Neural progenitor cell (in vitro differentiated cells): Measurements from ENCODE around the gene DLG2. TPM values are rescaled to one million over a fixed set of nuclear protein-coding genes. Genes with fewer than 3 reads are reported as not detected.

Experiments
- DNase-seq: peaks from one replicate; pipeline ENCODE4 v3.0.0-alpha.2; 2016; ENCODE audit warnings: low spot score
- H2AFZ ChIP-seq: fragments of 200-600 bp; sonication (generic); replicated peaks from 2 replicates; pipeline ENCODE4 v1.6.1; 2016; ENCODE audit warnings: antibody characterized with exemption
- H3F3A ChIP-seq: fragments of 200-600 bp; sonication (generic); 2 replicates; pipeline ENCODE4 v1.6.1; 2016; ENCODE audit warnings: antibody characterized with exemption, low read depth
- H3K27ac ChIP-seq: fragments of 200-600 bp; sonication (generic); 2 replicates; pipeline ENCODE4 v1.5.1; 2016; ENCODE audit warnings: mild to moderate bottlenecking
- H3K27me3 ChIP-seq: fragments of 200-600 bp; sonication (generic); 2 replicates; pipeline ENCODE4 v1.6.1; 2016; ENCODE audit warnings: mild to moderate bottlenecking, moderate library complexity
- H3K36me3 ChIP-seq: fragments of 200-600 bp; sonication (generic); 2 replicates; pipeline ENCODE4 v1.5.1; 2016
- H3K4me1 ChIP-seq: fragments of 200-600 bp; sonication (generic); 2 replicates; pipeline ENCODE4 v1.6.1; 2016; ENCODE audit warnings: mixed run types
- H3K4me2 ChIP-seq: fragments of 200-600 bp; sonication (generic); 2 replicates; pipeline ENCODE4 v1.6.1; 2016
- H3K4me3 ChIP-seq: fragments of 200-600 bp; sonication (generic); 2 replicates; pipeline ENCODE4 v1.5.1; 2016
- H3K79me2 ChIP-seq: fragments of 200-600 bp; sonication (generic); 2 replicates; pipeline ENCODE4 v1.6.1; 2016; ENCODE audit warnings: low read depth
- H3K9ac ChIP-seq: fragments of 200-600 bp; sonication (generic); 2 replicates; pipeline ENCODE4 v1.6.1; 2016
- H3K9me3 ChIP-seq: fragments of 200-600 bp; sonication (generic); 2 replicates; pipeline ENCODE4 v1.5.1; 2016; ENCODE audit warnings: low read depth
- H4K20me1 ChIP-seq: fragments of 200-600 bp; sonication (generic); 2 replicates; pipeline ENCODE4 v1.6.1; 2016; ENCODE audit warnings: low read depth
- H3K27ac Mint-ChIP-seq: 3 replicates; pipeline ENCODE4 v1.8.0; 2021; ENCODE audit warnings: mixed read lengths
- H3K27me3 Mint-ChIP-seq: 2 replicates; pipeline ENCODE4 v1.8.0; 2022; ENCODE audit warnings: low read depth, mild to moderate bottlenecking, inconsistent platforms, moderate library complexity, mixed read lengths; ENCODE audit not compliant: insufficient read depth
- H3K36me3 Mint-ChIP-seq: 3 replicates; pipeline ENCODE4 v1.8.0; 2021; ENCODE audit warnings: mixed read lengths
- H3K4me1 Mint-ChIP-seq: 3 replicates; pipeline ENCODE4 v1.8.0; 2021; ENCODE audit warnings: mixed read lengths
- H3K4me3 Mint-ChIP-seq: 3 replicates; pipeline ENCODE4 v1.8.0; 2021; ENCODE audit warnings: mild to moderate bottlenecking, moderate library complexity, mixed read lengths
- H3K9me3 Mint-ChIP-seq: 3 replicates; pipeline ENCODE4 v1.8.0; 2020; ENCODE audit warnings: mixed read lengths
- CTCF ChIP-seq: fragments of 200-600 bp; sonication (generic); IDR thresholded peaks from 2 replicates; pipeline ENCODE4 v1.5.1; 2017; ENCODE audit warnings: antibody characterized with exemption, mild to moderate bottlenecking
- EZH2 ChIP-seq: fragments of 200-600 bp; sonication (generic); IDR thresholded peaks from 2 replicates; pipeline ENCODE4 v1.6.1; 2017; ENCODE audit warnings: antibody characterized with exemption, mild to moderate bottlenecking, moderate library complexity
- EZH2phosphoT487 ChIP-seq: fragments of 200-600 bp; sonication (generic); IDR thresholded peaks from 2 replicates; pipeline ENCODE4 v1.6.1; 2017; ENCODE audit warnings: antibody characterized with exemption
- total RNA-seq: library from RNA; depleted of rRNA; stranded (reverse); fragments of >200 nt; gene quantifications from 2 replicates; pipeline ENCODE4 v1.2.3, GENCODE V29; 2015; ENCODE audit warnings: low replicate concordance

DLG2 gene
- total RNA-seq, 1 donor from 2014 or later: 7.5 TPM

- DNase-seq: peak; percentile 48
- H3K27ac ChIP-seq: no peak overlapping the region
- peaks cover 10% of the 10 kb centered on the region for H3K4me1 ChIP-seq
- Mint-ChIP-seq H3K4me1 (peaks cover 19% of the 10 kb centered on the region), H3K4me3 (no peak overlapping the region), H3K27me3 (no peaks in the 10 kb centered on the region), H3K27ac (no peak overlapping the region), H3K9me3 (no peaks in the 10 kb centered on the region), H3K36me3 (no peaks in the 10 kb centered on the region)
- TF ChIP-seq EZH2 (no peak), EZH2phosphoT487 (no peak), CTCF (no peak)
- H3K9ac ChIP-seq: no peak overlapping the region
- no peaks in the 10 kb centered on the region for H3K79me2 ChIP-seq
- no peaks in the 10 kb centered on the region for H3K9me3 ChIP-seq
- H4K20me1 ChIP-seq: no peaks in the 10 kb centered on the region
- H3K4me2 ChIP-seq: peak overlapping the region; percentile 38
- H3F3A ChIP-seq: no peaks in the 10 kb centered on the region
- H3K4me3 ChIP-seq: no peak overlapping the region
- no peaks in the 10 kb centered on the region for H3K27me3 ChIP-seq
- H3K36me3 ChIP-seq: no peaks in the 10 kb centered on the region
- H2AFZ ChIP-seq: peak overlapping the region; percentile 87
Observed at GRCh38 chr11:83612891-83613766, 2014.0 kb downstream of the DLG2 start.

GRCh38 chr11:83611600-83611999, 2015.5 kb downstream of the DLG2 start:
- H3K9me3 Mint-ChIP-seq: no peaks in the 10 kb centered on the region
- TF ChIP-seq CTCF (no peak), EZH2phosphoT487 (no peak), EZH2 (no peak)
- Histone ChIP-seq H3K9ac (no peak overlapping the region), H3K79me2 (no peaks in the 10 kb centered on the region), H3K4me2 (no peak overlapping the region), H2AFZ (no peak overlapping the region), H3K27ac (no peak overlapping the region), H3F3A (no peaks in the 10 kb centered on the region), H3K36me3 (no peaks in the 10 kb centered on the region), H3K4me1 (peaks cover 10% of the 10 kb centered on the region), H3K9me3 (no peaks in the 10 kb centered on the region), H3K4me3 (no peak overlapping the region), H3K27me3 (no peaks in the 10 kb centered on the region), H4K20me1 (no peaks in the 10 kb centered on the region)
- no peak overlapping the region for H3K27ac Mint-ChIP-seq
- H3K36me3 Mint-ChIP-seq: no peaks in the 10 kb centered on the region
- H3K4me1 Mint-ChIP-seq: peaks cover 19% of the 10 kb centered on the region
- no peak overlapping the region for H3K4me3 Mint-ChIP-seq
- DNase-seq: no peak
- H3K27me3 Mint-ChIP-seq: no peaks in the 10 kb centered on the region

- no peaks in the 10 kb centered on the region for H3K27me3 ChIP-seq
- H2AFZ ChIP-seq: no peak overlapping the region
- no peaks in the 10 kb centered on the region for H3K36me3 ChIP-seq
- H3K4me3 ChIP-seq: no peak overlapping the region
- no peak overlapping the region for H3K9ac ChIP-seq
- H3K4me2 ChIP-seq: no peak overlapping the region
- no peak overlapping the region for H3K27ac ChIP-seq
- Mint-ChIP-seq H3K9me3 (no peaks in the 10 kb centered on the region), H3K4me1 (peaks cover 19% of the 10 kb centered on the region), H3K36me3 (no peaks in the 10 kb centered on the region), H3K4me3 (no peak overlapping the region), H3K27ac (no peak overlapping the region), H3K27me3 (no peaks in the 10 kb centered on the region)
- H3F3A ChIP-seq: no peaks in the 10 kb centered on the region
- TF ChIP-seq EZH2phosphoT487 (no peak), EZH2 (no peak), CTCF (no peak)
- H4K20me1 ChIP-seq: no peaks in the 10 kb centered on the region
- no peaks in the 10 kb centered on the region for H3K79me2 ChIP-seq
- DNase-seq: no peak
- no peaks in the 10 kb centered on the region for H3K9me3 ChIP-seq
- H3K4me1 ChIP-seq: peaks cover 10% of the 10 kb centered on the region
Observed at GRCh38 chr11:83611031-83611430, 2016.1 kb downstream of the DLG2 start.
